Activated naive CD8-positive, alpha-beta T cell treated with anti-CD3 and anti-CD28 coated beads, Interleukin-2, amount 10 ng/mL, durations not matched to agents 7 days and 5 days (primary cell): ENCODE data around the gene KAT2A. TPM values are rescaled to one million over a fixed set of nuclear protein-coding genes. Genes with fewer than 3 reads are reported as not detected.

Source experiments
- ATAC-seq: fragments of 150-1000 bp; cut with Tn5 transposase; one replicate; pipeline ENCODE4 v1.10.0; 2021; ENCODE audit warnings: low read depth, moderate library complexity
- POLR2A ChIA-PET: fragments of 350-600 bp; sonication (Branson Sonifier 250); formaldehyde crosslinking; loops from one replicate; lab custom pipeline; 2021; ENCODE audit warnings: antibody characterized with exemption; lab: Charles Lee
- DNase-seq: peaks from one replicate; pipeline ENCODE4 v3.0.0; 2021
- H3K27ac Mint-ChIP-seq: one replicate; pipeline ENCODE4 v1.8.0; 2022; ENCODE audit warnings: mild to moderate bottlenecking, mixed read lengths
- H3K27me3 Mint-ChIP-seq: one replicate; pipeline ENCODE4 v1.8.0; 2022; ENCODE audit warnings: mild to moderate bottlenecking, moderate library complexity, mixed read lengths
- H3K36me3 Mint-ChIP-seq: one replicate; pipeline ENCODE4 v1.8.0; 2021; ENCODE audit warnings: mild to moderate bottlenecking, mixed read lengths
- H3K4me1 Mint-ChIP-seq: one replicate; pipeline ENCODE4 v1.8.0; 2021; ENCODE audit warnings: mixed read lengths
- H3K4me3 Mint-ChIP-seq: one replicate; pipeline ENCODE4 v1.8.0; 2022; ENCODE audit warnings: mild to moderate bottlenecking, moderate library complexity, mixed read lengths
- H3K9me3 Mint-ChIP-seq: one replicate; pipeline ENCODE4 v1.8.0; 2021; ENCODE audit warnings: mixed read lengths
- total RNA-seq, 2 experiments: library from RNA; stranded (reverse); gene quantifications; one replicate each; pipeline ENCODE4 v1.2.3, GENCODE V29; 2021

KAT2A gene
- 10 to 100 TPM; 45.1 to 46.9 TPM for total RNA-seq

DNA sequence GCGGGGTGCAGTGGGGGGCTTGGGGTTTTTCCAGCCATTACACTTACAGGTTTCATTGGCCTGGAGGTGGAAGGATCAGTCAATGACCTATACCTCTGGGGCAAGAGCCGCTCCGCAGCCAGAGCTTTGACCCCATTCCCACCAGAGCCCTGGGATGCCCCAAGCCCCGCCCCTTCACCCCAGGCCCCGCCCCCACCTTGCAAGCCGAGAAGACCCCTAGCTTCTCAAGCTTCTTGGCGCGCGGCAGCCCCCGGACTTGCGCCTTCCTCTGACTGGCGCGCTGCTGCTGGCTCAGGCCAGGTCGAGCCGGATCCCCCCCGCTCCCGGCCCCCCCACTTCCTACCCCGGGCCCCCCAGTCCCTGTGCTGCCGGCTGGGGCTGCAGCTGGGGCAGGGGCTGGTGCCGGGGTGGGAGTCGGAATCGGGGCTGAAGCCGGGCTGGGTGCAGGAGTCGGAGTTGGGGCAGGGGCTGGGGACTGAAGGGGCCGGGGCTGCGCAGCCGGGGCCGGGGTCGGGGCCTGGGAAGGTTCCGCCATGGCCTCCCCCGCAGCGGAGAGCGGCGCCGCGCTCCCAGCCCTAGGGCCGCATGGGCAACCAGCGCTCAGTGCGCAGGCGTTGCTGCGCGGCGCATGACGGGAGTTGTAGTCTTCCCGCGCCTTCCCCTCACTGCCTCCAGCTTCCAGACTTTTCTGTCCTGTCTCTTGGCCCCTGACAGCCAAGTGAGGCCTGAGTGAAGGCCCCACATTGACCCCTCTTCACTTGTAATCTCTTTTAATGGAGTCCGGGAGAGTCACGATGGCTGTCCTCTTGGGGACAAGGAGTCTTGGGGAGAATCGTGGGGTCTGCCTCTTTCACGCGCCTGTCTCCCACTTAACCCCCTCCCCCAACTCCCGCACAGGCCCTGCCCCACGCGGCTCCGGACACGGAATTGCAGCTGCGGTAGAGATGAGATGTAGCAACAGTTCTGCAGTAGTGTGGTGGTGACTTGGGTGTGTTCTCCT lies at the start of gene KAT2A:
Gene KAT2A (minus strand): TSS at position 598 of the 1,000 bp plus-strand sequence. CDS start 63 bp downstream, at position 535.
- H3K4me1 Mint-ChIP-seq = peaks cover 19% of the 10 kb centered on the region
- peak within 1 kb of the TSS; percentile 58 for H3K27ac Mint-ChIP-seq
- ATAC-seq (peak; percentile 91), DNase-seq (peak; percentile 85)
- H3K36me3 Mint-ChIP-seq = peaks cover 16% of the 10 kb centered on the region
- POLR2A ChIA-PET = interaction anchor here (0.6 to 4.1 kb wide), 21 partner anchors 9 to 1525 kb away, joined by 3 to 28 read pairs (median 4); partner anchors contain the start of genes CNP, DHX58, DNAJC7 and NKIRAS2
- no peaks in the 10 kb centered on the region for H3K9me3 Mint-ChIP-seq
- H3K4me3 Mint-ChIP-seq = peak within 1 kb of the TSS; percentile 71
- H3K27me3 Mint-ChIP-seq = no peaks in the 10 kb centered on the region

DNA sequence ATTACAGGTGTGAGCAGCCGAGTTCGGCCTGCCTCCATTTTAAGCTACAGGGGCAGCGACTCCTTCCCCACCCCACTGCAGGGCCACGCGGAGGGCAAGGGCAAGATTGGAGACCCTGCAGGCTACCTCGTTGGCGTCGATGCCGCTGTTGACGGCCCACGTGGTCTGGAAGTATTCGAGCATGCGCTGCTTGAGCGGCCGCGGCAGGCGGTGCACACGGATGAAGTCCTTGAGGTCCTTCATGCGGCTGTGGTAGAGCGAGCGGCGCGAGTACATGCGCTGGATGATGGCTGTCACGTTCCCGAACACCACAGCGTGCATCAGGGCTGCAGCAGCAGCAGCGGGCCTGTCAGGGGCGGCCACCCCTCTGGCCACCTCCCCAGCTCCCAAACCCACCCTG lies 48.2 kb upstream of the KAT2A start:
- Mint-ChIP-seq H3K36me3 (no peaks in the 10 kb centered on the region), H3K27ac (no peak overlapping the region), H3K4me3 (no peak overlapping the region), H3K4me1 (peaks cover 1% of the 10 kb centered on the region), H3K27me3 (no peaks in the 10 kb centered on the region), H3K9me3 (no peaks in the 10 kb centered on the region)
- POLR2A ChIA-PET = no interaction called here
- ATAC-seq (no peak), DNase-seq (no peak)

DNA sequence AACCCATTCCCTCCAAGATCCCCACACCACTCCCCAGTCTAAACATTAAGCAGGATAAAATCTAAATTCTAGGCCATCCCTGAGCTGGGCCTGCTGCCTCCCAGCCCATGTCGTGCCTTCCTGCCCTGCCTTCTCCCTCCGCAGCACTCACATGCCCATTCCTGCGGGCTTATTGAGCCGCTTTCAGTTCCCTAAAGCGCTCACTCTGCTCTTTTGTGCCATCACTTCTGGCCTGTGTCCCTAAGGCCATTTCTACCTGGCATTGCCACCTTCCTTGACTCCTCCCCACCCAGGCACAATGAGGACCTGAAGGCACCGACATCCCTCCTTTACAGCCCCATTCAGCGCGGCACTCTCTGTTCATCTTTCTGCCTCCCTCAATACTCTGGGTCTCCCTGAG lies 46.6 kb upstream of the KAT2A start:
- Mint-ChIP-seq H3K4me1 (peaks cover 5% of the 10 kb centered on the region), H3K27me3 (no peaks in the 10 kb centered on the region), H3K36me3 (no peaks in the 10 kb centered on the region), H3K4me3 (no peak overlapping the region), H3K27ac (no peak overlapping the region), H3K9me3 (no peaks in the 10 kb centered on the region)
- DNase-seq (no peak), ATAC-seq (no peak)
- POLR2A ChIA-PET = no interaction called here

DNA sequence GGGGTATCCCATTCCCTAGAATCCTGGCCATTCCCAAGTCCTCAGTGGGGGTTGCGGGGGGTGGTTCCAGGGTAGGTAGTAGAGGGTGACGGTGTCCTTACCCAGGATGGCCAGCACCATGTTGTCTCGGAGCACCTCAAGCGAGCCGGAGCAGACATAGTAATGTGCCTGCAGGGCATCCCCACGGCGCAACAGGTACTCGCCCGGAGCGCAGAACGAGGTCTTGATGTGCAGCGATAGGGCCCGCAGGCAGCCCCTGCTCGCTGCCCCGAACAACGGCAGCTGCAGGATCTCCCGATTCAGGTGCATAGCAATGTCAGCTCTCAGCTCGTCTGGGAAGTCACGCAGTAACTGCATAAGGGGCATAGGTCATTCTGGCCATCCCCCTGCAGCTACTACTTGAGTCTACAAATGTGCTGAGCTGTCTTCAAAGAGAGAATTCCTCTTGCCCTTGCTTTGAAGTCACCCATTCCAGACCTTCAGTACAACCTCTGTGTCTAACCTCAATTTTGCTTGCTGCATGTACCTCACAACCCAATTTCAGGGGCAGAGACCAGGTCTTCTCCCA lies 45.1 kb upstream of the KAT2A start:
- Mint-ChIP-seq H3K9me3 (no peaks in the 10 kb centered on the region), H3K27me3 (no peaks in the 10 kb centered on the region), H3K4me3 (no peak overlapping the region), H3K36me3 (no peaks in the 10 kb centered on the region), H3K27ac (no peak overlapping the region), H3K4me1 (peaks cover 5% of the 10 kb centered on the region)
- DNase-seq = no peak
- POLR2A ChIA-PET = no interaction called here
- ATAC-seq = no peak

DNA sequence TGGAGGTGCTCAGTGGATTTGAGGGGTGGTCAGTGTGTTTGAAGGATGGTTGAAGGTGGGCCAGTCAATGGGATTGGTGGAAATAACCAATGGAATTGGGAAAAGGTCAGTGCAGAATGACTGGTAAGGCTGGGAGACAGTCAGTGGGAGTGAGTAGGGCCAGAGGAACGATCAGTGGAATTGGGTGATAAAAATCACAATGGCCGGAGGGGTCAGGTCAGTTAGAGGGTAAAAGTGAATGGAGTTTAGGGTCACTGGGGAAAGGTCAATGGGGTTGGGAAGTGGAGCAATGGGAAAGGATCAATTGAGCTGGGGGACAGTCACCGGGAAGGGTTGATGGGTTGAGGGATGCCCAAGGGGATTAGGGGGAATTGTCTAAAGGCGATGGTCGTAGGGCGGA lies 44.6 kb upstream of the KAT2A start:
- H3K4me1 Mint-ChIP-seq = peaks cover 5% of the 10 kb centered on the region
- no peak overlapping the region for H3K4me3 Mint-ChIP-seq
- POLR2A ChIA-PET = no interaction called here
- H3K27me3 Mint-ChIP-seq = no peaks in the 10 kb centered on the region
- no peaks in the 10 kb centered on the region for H3K9me3 Mint-ChIP-seq
- ATAC-seq = no peak
- DNase-seq = no peak
- H3K27ac Mint-ChIP-seq = peak overlapping the region; percentile 15
- H3K36me3 Mint-ChIP-seq = no peaks in the 10 kb centered on the region

DNA sequence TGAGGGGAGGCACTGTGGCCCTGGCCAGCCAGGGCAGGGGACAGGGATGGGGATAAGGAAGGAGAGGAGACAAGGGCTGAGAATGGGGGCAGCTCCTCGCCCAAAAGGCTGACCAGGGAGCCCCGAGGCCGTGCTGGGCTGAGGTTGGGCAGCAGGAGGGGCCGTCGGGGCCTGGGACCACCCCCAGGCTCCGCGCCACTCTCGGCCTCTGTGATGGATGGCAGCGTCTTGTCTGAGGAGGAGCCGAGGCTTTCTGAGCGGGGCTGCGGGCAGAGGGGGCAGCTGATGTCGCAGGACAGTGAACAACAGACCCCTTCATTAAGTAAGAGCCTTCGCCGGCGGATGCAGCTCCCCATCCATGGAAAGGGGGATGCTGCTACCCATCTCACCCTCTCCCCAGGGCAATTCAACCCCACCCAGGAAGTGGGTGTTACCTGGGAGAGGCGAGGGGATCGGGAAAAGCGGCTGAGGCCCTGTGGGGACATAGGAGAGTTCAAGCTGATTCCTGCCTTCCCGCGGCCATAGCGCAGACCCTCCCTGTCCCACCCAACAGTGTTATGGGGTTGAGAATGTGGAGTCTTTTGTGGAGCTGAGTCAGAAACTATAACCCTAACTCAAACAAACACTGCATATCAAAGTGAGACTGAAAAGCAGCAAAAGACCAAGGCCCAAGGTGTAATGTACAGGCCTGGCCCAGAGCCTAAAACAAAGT lies 42.7 kb upstream of the KAT2A start:
- H3K4me1 Mint-ChIP-seq = peaks cover 5% of the 10 kb centered on the region
- no peaks in the 10 kb centered on the region for H3K9me3 Mint-ChIP-seq
- no peaks in the 10 kb centered on the region for H3K27me3 Mint-ChIP-seq
- H3K36me3 Mint-ChIP-seq = no peaks in the 10 kb centered on the region
- no peak overlapping the region for H3K4me3 Mint-ChIP-seq
- POLR2A ChIA-PET = no interaction called here
- H3K27ac Mint-ChIP-seq = no peak overlapping the region
- ATAC-seq (no peak), DNase-seq (no peak)

DNA sequence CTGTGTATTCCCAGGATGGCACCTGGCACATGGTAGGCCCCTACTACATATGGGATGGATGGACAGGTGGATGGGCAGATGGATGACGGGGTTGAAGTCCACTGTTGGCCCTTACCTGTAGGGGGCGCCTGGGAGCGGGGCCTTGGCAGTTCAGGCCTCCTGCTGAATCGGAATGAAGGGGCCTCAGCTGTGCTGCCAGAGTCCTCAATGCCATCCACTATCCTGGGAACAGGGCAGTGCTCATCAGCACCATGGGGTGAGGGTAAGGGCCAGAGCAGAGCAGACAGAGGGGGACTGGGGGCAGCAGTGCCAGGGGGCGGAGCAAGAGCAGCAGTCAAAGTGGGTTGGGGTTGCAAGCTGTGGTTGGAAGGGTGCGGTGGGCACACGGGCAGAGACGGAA lies 41.9 kb upstream of the KAT2A start:
- POLR2A ChIA-PET = no interaction called here

DNA sequence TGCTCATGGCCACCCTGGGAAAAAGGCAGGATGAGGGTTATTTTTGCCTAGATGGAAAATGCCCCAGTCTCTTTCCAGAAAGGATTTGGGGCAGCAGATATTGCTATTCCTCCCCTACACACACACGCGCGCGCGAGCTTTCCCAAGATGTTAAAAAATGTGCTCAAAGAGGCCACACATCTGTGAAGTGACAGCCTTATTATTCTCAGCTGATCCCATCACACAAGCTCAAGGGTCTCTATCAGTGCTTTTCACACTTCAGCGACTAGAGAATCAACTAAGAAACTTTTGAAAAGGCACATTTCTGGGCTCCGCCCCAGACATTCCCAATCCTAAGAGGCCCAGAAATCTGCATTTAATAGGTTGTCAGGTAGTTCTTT lies 39.4 kb upstream of the KAT2A start:
- H3K9me3 Mint-ChIP-seq = no peaks in the 10 kb centered on the region
- DNase-seq (no peak), ATAC-seq (no peak)
- POLR2A ChIA-PET = interaction anchor here (0.6 to 0.7 kb wide), 2 partner anchors 22 to 360 kb away, joined by 3 to 6 read pairs; no protein-coding TSS in a partner anchor
- H3K36me3 Mint-ChIP-seq = no peaks in the 10 kb centered on the region
- no peaks in the 10 kb centered on the region for H3K27me3 Mint-ChIP-seq
- no peak overlapping the region for H3K4me3 Mint-ChIP-seq
- no peak overlapping the region for H3K27ac Mint-ChIP-seq
- peaks cover 10% of the 10 kb centered on the region for H3K4me1 Mint-ChIP-seq

More for the DNA sequence above, 41.9 kb upstream of the KAT2A start:
- Mint-ChIP-seq H3K4me1 (peaks cover 5% of the 10 kb centered on the region), H3K27me3 (no peaks in the 10 kb centered on the region), H3K4me3 (no peak overlapping the region), H3K27ac (no peak overlapping the region), H3K9me3 (no peaks in the 10 kb centered on the region), H3K36me3 (no peaks in the 10 kb centered on the region)
- ATAC-seq (no peak), DNase-seq (peak; percentile 65)

DNA sequence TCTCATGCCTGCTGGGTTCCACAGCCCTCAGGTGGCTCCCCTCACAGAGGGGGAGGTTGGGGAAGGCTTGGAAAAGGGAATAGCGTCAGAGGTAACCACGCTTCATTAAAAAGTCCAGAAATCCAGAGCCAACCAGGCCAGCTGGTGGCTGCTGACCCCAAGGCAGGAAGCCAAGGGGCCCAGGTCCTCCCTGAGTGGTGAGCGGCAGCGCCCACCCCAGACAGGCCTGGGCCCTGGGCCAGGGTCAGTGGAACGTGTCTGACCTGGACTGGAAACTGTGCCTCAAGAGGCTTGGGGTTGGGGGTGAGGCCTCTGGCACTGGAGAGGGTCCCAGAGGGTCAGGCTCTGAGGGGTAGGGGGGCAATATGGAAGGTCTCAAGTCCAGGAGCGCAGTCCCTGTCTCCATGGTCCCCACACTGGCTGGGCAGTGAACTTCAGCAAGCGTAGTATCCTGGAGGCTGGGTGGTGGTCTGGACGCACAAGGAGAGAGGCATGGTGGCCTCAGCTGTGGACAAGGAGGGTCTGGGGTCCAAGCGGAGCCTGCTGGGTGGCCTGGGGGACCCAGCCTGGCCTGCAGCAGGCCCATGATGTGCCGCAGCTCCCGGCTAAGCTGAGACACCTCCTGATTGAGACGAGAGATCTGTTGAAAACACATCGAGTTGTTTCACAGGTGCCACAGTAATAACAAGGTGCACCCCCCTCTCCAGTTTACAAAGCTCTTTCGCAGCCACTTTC lies 38.8 kb upstream of the KAT2A start:
- Mint-ChIP-seq H3K27me3 (no peaks in the 10 kb centered on the region), H3K9me3 (no peaks in the 10 kb centered on the region), H3K27ac (no peak overlapping the region), H3K4me3 (no peak overlapping the region), H3K36me3 (no peaks in the 10 kb centered on the region), H3K4me1 (peaks cover 10% of the 10 kb centered on the region)
- POLR2A ChIA-PET = interaction anchor here (0.6 to 0.7 kb wide), 2 partner anchors 21 to 360 kb away, joined by 3 to 6 read pairs; no protein-coding TSS in a partner anchor
- ATAC-seq (no peak), DNase-seq (no peak)

DNA sequence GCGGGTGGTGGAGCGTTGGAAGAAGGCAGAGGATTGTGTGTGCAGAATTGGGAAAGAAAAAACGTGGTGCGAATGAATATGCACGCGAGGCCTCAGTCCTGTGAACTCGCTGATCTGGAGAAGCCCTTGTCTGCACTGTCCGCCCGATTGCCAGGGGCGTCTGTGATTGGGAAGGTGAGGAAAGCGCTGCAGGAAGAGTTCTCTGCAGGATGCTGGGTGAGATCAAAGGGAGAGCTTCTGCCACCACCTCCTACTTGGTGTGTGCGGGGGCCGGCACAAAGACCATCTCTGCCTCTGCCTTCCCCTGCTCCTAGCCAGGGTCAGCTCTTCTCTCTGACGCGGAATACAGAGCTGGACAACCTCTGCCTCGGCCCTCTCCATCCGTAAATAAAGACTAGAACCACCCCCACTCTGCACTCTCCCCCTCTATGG lies 34.5 kb upstream of the KAT2A start:
- ATAC-seq = no peak

DNA sequence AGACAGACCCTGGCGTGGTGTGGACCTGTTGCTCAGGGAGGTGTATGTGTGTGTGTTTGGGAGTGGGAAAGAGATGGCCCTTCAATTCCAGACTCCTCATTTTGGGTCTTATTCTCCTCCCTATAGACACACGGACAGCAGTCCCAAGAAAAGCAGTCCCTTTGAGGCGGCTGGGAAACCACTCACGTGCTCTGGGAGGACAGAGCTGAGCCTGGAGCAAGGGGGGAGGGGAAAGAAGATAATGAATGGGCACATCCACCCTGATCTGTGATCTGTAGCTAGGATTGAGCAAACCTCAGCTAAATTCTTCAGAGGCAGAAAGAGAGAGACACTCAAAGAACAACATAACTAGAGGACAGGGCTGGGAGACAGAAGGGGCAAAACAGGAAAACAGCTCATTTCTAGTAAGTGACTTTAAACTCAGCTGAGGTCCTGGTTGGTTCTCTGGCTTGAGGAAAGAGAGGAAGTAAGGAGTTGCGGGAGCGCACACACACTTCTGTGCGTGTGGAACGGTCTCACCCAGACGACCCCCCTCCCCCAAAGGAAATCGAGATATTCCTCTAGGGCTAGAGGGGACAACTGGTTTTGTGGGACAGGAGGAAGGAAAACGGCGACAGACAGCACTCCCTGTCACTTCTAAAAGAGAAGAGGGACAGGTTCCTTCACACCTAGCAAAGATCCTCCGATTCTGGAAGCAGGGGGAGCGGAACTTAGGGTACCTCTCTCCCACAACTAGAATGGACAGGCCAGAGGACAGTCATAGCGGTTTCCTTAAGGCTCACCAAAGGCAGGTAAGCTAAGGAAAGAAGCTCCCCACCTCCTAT lies 33.0 kb upstream of the KAT2A start:
- Mint-ChIP-seq H3K9me3 (no peaks in the 10 kb centered on the region), H3K4me3 (peak overlapping the region; percentile 96), H3K36me3 (peaks cover 6% of the 10 kb centered on the region), H3K27ac (peak overlapping the region; percentile 86), H3K27me3 (no peaks in the 10 kb centered on the region), H3K4me1 (peaks cover 24% of the 10 kb centered on the region)
- POLR2A ChIA-PET = interaction anchor here (0.7 to 1.8 kb wide), 8 partner anchors 14 to 466 kb away, joined by 3 to 7 read pairs (median 4); partner anchors contain the start of genes DHX58, DNAJC7, EIF1 and KCNH4
- ATAC-seq (no peak), DNase-seq (no peak)

More for the DNA sequence above, 34.5 kb upstream of the KAT2A start:
- H3K27me3 Mint-ChIP-seq = no peaks in the 10 kb centered on the region
- POLR2A ChIA-PET = interaction anchor here (0.6 to 1.5 kb wide), 2 partner anchors 165 to 190 kb away, joined by 3 to 7 read pairs; partner anchors contain the start of gene CNP
- peak overlapping the region; percentile 96 for H3K4me3 Mint-ChIP-seq
- H3K4me1 Mint-ChIP-seq = peaks cover 24% of the 10 kb centered on the region
- H3K27ac Mint-ChIP-seq = peak overlapping the region; percentile 91
- peaks cover 6% of the 10 kb centered on the region for H3K36me3 Mint-ChIP-seq
- no peak for DNase-seq
- no peaks in the 10 kb centered on the region for H3K9me3 Mint-ChIP-seq
